ENCODE data around the gene SORCS1.

DNA sequence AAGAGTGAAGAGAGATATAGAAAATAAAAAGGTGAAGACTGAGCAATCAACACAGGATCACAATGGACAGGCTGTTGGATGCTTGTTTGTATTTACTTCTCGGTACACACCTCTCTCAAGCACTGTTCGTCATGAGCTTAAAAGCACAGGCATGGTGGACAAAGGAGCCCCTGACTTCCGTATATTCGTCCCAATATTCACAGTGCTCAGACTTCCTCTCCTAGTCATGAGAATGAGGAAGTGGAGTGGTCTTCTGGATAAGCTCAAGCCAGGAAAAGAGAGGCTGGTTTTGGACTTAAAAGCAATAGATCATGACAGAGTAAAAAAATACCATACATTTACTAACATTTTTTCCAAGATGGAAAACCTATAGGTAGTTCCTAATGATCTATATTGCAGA is 172.5 kb downstream of the SORCS1 start:
- no peak for TF ChIP-seq TAF1 (conservative IDR thresholded peaks at IDR 0.05)
- TF ChIP-seq, protein P1, sequence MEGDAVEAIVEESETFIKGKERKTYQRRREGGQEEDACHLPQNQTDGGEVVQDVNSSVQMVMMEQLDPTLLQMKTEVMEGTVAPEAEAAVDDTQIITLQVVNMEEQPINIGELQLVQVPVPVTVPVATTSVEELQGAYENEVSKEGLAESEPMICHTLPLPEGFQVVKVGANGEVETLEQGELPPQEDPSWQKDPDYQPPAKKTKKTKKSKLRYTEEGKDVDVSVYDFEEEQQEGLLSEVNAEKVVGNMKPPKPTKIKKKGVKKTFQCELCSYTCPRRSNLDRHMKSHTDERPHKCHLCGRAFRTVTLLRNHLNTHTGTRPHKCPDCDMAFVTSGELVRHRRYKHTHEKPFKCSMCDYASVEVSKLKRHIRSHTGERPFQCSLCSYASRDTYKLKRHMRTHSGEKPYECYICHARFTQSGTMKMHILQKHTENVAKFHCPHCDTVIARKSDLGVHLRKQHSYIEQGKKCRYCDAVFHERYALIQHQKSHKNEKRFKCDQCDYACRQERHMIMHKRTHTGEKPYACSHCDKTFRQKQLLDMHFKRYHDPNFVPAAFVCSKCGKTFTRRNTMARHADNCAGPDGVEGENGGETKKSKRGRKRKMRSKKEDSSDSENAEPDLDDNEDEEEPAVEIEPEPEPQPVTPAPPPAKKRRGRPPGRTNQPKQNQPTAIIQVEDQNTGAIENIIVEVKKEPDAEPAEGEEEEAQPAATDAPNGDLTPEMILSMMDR (IDR thresholded peaks at IDR 0.05; ENCODE audit: low read depth, low read length, missing input control): no peak
